ENCODE data around the gene SPRYD3. TPM values are rescaled to one million over a fixed set of nuclear protein-coding genes. Genes with fewer than 3 reads are reported as not detected.

The SPRYD3 gene
- total RNA-seq, 4 donors from 2014 or later: 79.7 to 125 (median 99.1) TPM

DNA sequence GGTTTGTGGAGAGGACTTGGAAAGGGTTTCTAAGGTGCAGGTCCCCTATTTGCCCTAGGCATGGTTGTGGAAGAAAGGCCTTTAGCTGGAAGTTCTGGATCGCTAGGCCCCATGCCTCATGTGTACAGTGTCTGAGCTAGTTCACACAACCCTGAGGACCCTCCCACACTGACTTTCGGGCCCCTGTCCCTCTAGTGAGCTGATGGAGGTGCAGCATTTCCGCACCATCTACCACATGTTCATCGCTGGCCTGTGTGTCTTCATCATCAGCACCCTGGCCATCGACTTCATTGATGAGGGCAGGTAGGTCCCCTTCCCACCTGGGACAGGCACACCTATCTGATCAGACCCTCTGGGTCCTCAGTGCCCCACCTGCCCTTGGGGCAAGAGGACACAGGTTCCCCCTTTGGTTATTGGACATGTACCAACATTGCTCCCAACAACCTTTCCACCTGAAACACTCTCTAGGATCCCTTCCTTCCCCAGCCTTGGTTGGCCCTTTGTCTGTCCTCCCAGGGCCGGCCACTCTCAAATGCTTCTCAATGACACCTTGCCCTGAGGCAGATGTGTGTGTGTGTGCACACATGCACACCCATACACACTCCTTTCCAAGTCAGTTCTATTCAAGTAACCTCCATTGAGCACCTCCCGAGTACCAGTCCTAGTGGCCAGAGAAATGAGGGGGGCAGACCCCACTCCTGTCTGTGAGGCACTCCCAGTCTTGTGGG lies 26.7 kb upstream of the SPRYD3 start:
- WGBS: 85% methylated on average over 7 of the region's 7 CpGs
- Histone ChIP-seq H3K4me3 (no peak overlapping the region), H3K36me3 (peaks cover 5 to 18% (median 16%) of the 10 kb centered on the region in 4 donors), H3K27me3 (no peaks in the 10 kb centered on the region), H3K27ac (replicated peaks in 1 of 4) (no peak overlapping the region), H3K4me1 (peaks cover 5 to 27% (median 18%) of the 10 kb centered on the region in 4 donors), H3K9me3 (no peaks in the 10 kb centered on the region)
- intact Hi-C loops (cut with DNase I): no loop called here
- TF ChIP-seq POLR2AphosphoS5 (IDR thresholded peaks at IDR 0.05) (no peak), CTCF (IDR thresholded peaks at IDR 0.05) (no peak)
- DNase-seq (ENCODE audit: extremely low spot score): no peak

GRCh38 chr12:53105256-53105655 lies 26.1 kb upstream of the SPRYD3 start:
- Histone ChIP-seq H3K4me3 (no peak overlapping the region), H3K9me3 (no peaks in the 10 kb centered on the region), H3K36me3 (peaks cover 8 to 24% (median 19%) of the 10 kb centered on the region in 4 donors), H3K4me1 (peaks cover 5 to 34% (median 24%) of the 10 kb centered on the region in 4 donors), H3K27ac (replicated peaks in 1 of 4) (no peak overlapping the region), H3K27me3 (no peaks in the 10 kb centered on the region)
- no peak for DNase-seq (ENCODE audit: extremely low spot score)
- no peak for TF ChIP-seq CTCF (IDR thresholded peaks at IDR 0.05)
- TF ChIP-seq POLR2A (IDR thresholded peaks at IDR 0.05; ENCODE audit: low read depth): no peak
- TF ChIP-seq EP300 (IDR thresholded peaks at IDR 0.05): no peak
- no peak for TF ChIP-seq POLR2AphosphoS5 (IDR thresholded peaks at IDR 0.05)
- intact Hi-C loops (cut with DNase I): no loop called here
- 97% methylated on average over 8 of the region's 8 CpGs for WGBS

- Histone ChIP-seq H3K27me3 (no peaks in the 10 kb centered on the region), H3K4me3 (no peak overlapping the region), H3K4me1 (peaks cover 10 to 45% (median 36%) of the 10 kb centered on the region in 4 donors), H3K36me3 (peaks cover 8 to 24% (median 19%) of the 10 kb centered on the region in 4 donors), H3K9me3 (no peaks in the 10 kb centered on the region), H3K27ac (replicated peaks in 1 of 4) (no peak overlapping the region)
- no peak for DNase-seq (ENCODE audit: extremely low spot score)
- TF ChIP-seq POLR2AphosphoS5 (IDR thresholded peaks at IDR 0.05) (no peak), CTCF (IDR thresholded peaks at IDR 0.05) (no peak), POLR2A (IDR thresholded peaks at IDR 0.05; ENCODE audit: low read depth) (no peak), EP300 (IDR thresholded peaks at IDR 0.05) (no peak)
- intact Hi-C loops (cut with DNase I): no loop called here
- 83% methylated on average over 3 of the region's 3 CpGs for WGBS
These were observed 24.7 kb upstream of the SPRYD3 start for GRCh38 chr12:53103860-53104305.

DNA sequence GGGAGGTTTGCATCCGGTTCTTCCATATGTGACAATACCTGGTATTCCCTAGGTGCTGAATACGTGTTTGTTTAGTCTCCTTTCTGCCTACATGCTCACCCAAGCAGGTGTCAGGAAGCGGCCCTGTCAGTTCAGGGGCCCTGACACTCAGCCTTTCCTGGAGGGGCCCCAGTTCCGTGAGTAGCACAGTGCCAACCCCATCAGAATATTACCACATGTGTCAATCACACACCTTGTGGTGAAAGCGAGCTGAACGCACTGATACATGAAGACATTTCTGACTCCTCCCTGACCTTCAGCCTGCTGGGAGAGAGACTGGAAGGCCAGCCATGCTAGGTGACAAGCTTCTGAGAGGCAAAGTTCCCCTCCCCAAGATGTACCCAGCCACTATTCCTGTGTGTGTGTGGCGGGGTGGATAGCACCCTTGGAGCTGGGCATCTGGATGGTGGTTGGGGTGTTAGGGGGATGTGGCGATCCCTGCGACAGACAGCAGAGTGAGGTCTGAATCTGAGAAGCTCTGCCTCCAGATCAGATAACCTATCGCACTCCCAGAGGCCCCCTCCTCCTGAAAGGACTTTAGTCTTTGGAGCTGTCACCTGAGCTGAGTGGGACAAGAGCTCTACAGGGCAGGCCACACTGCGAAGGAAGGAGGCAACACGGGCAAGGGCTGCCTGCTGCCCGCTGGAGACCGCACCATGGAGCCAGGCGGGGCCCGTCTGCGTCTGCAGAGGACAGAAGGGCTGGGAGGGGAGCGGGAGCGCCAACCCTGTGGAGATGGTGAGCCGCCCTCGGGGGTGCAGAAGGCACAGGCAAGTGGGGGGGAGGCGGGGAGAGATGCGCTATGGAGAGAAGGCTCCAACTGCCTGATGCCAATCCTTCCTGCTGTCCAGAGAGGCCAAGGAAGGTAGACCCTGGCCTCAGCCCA lies 24.0 kb upstream of the SPRYD3 start, which contains the start of gene SOAT2:
Gene SOAT2, plus strand, starts transcription at position 604 of the 925 bp plus-strand sequence. Its CDS starts 92 bp downstream, at position 696.
- intact Hi-C loops (cut with DNase I): no loop called here
- Histone ChIP-seq H3K27ac (replicated peaks in 1 of 4) (no peak within 1 kb of the TSS), H3K9me3 (no peaks in the 10 kb centered on the region), H3K27me3 (no peaks in the 10 kb centered on the region), H3K4me1 (peaks cover 17 to 53% (median 42%) of the 10 kb centered on the region in 4 donors), H3K36me3 (peaks cover 8 to 24% (median 19%) of the 10 kb centered on the region in 4 donors), H3K4me3 (no peak within 1 kb of the TSS)
- no peak for DNase-seq (ENCODE audit: extremely low spot score)
- TF ChIP-seq EP300 (IDR thresholded peaks at IDR 0.05): no peak
- no peak for TF ChIP-seq POLR2AphosphoS5 (IDR thresholded peaks at IDR 0.05)
- 85% methylated on average over 23 of the region's 23 CpGs for WGBS

Measured in esophagus muscularis mucosa (tissue), 4 donors.